Stimulated activated naive CD8-positive, alpha-beta T cell treated with anti-CD3 and anti-CD28 coated beads, Interleukin-15, Interleukin-2, amounts not matched to agents 100 ng/mL and 50 ng/mL, for 24 hours (primary cell): ENCODE results near the gene AOC2.

Experiments used
- H3K27ac Mint-ChIP-seq: one replicate; pipeline ENCODE4 v1.8.0; 2021; ENCODE audit warnings: mild to moderate bottlenecking, mixed read lengths
- H3K27me3 Mint-ChIP-seq: one replicate; pipeline ENCODE4 v1.8.0; 2021; ENCODE audit warnings: mixed read lengths
- H3K36me3 Mint-ChIP-seq: one replicate; pipeline ENCODE4 v1.8.0; 2021; ENCODE audit warnings: low read depth, mixed read lengths
- H3K4me1 Mint-ChIP-seq: one replicate; pipeline ENCODE4 v1.8.0; 2021; ENCODE audit warnings: low read depth, mixed read lengths
- H3K4me3 Mint-ChIP-seq: one replicate; pipeline ENCODE4 v1.8.0; 2021; ENCODE audit warnings: mild to moderate bottlenecking, mixed read lengths
- H3K9me3 Mint-ChIP-seq: one replicate; pipeline ENCODE4 v1.8.0; 2021; ENCODE audit warnings: mixed read lengths

Gene AOC2

DNA sequence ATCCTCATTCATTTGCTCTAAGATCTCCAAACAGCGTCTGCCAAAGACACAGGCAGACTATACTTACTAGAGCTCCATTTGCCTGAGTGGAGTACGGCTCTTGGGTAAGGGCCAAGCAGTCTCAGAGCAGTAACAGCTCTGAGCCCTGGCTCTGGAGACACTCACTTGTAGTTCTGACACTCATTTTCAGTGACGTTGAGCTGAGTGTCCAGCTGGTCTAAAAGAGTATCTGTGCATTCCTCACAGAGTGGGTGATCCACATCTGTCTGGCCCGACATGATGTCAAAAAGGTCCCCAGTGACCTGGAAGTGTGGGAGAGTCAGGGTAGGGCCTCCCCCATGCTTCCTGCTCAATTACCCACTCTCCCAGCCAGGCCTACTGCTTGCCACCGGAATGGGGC is 26.0 kb upstream of the AOC2 start:
- H3K27me3 Mint-ChIP-seq = no peaks in the 10 kb centered on the region
- H3K36me3 Mint-ChIP-seq = peaks cover 68% of the 10 kb centered on the region
- H3K4me1 Mint-ChIP-seq = peaks cover 29% of the 10 kb centered on the region
- H3K4me3 Mint-ChIP-seq = no peak overlapping the region
- no peaks in the 10 kb centered on the region for H3K9me3 Mint-ChIP-seq
- H3K27ac Mint-ChIP-seq = no peak overlapping the region

DNA sequence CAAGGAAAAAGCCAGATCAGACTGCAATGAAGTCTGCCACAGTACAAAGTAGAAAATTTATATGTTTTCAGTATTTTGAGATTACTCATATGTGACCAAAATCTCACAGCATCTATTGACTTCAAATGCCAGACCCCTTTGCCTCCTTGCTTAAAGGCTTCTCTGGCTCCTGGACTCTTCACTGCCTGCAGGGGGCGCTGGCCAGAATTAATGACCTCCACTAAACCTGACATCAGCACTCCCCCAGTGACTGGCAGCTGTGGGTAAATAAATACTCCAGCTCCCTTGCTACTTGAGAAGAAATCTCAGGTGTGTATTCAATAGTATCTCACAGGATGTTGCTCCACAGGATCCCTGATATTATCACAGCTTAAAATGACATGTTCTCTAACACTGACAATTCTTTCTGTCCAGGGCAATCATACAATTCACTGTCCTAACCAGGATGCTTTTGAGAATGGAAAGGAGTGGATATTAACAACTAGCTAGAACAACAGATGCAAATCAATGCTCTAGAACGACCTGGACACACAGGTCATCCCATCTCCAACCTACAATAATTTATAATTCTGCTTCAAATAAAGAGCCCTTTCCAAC is 24.3 kb upstream of the AOC2 start:
- Mint-ChIP-seq H3K36me3 (peaks cover 58% of the 10 kb centered on the region), H3K4me3 (no peak overlapping the region), H3K4me1 (peaks cover 37% of the 10 kb centered on the region), H3K27ac (no peak overlapping the region), H3K9me3 (no peaks in the 10 kb centered on the region), H3K27me3 (no peaks in the 10 kb centered on the region)

DNA sequence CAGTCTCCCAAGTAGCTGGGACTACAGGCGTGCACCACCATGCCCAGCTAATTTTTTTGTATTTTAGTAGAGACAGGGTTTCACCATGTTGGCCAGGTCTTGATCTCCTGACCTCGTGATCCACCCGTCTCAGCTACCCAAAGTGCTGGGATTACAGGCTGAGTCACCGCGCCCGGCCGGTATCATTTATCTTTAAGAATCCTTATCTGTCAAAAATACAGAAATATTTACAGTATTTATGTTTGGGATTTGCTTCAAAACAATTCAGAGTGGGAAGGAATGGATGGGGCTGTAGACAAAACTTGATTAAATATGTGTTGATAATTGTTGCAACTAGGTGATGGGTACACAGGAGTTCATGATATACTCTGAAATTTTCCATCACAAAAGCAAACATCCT is 23.2 kb upstream of the AOC2 start:
- H3K27ac Mint-ChIP-seq = no peak overlapping the region
- peaks cover 46% of the 10 kb centered on the region for H3K36me3 Mint-ChIP-seq

DNA sequence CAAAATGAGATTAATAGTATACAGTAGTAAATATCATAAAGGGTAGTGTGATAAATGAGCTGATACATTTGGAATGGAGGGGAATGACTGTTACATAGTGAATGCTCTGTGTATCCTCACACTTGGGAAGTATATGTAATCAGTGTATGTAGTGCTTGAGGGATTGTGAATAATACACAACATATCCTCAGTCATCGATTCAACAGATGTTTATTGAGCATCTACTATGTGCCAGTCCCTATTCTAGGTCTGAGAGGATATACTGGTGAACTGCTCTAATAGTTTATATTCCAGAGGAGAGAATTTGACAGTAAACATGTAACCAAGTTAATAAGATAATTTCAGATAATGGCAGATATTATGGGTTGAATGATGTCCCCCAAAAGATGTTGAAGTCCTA is 16.9 kb upstream of the AOC2 start:
- H3K4me1 Mint-ChIP-seq = peaks cover 24% of the 10 kb centered on the region
- H3K9me3 Mint-ChIP-seq = no peaks in the 10 kb centered on the region
- H3K27me3 Mint-ChIP-seq = no peaks in the 10 kb centered on the region
- H3K27ac Mint-ChIP-seq = no peak overlapping the region
- peaks cover 4% of the 10 kb centered on the region for H3K36me3 Mint-ChIP-seq
- no peak overlapping the region for H3K4me3 Mint-ChIP-seq

More for the DNA sequence above, 23.2 kb upstream of the AOC2 start:
- no peaks in the 10 kb centered on the region for H3K27me3 Mint-ChIP-seq
- no peak overlapping the region for H3K4me3 Mint-ChIP-seq
- H3K9me3 Mint-ChIP-seq = no peaks in the 10 kb centered on the region
- H3K4me1 Mint-ChIP-seq = peaks cover 37% of the 10 kb centered on the region

DNA sequence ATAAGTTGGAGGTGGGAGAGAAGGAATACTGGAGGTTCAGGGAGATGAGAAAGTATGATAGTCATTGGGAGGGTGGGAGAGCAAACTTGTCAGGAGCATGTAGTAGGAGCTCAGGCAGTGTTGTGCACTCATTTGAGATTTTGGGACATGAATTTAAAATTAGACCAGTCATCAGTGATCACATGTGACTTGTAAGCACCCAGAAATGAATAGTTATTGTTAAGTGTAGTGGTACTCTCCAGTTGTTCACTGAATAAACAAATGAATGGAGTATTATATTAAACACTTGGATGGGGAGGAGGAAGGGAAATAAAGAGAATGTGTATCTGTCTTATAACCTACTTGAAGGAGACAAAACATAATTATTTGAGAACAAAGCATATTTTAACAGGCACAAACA is 13.4 kb upstream of the AOC2 start:
- Mint-ChIP-seq H3K27me3 (no peaks in the 10 kb centered on the region), H3K27ac (peak overlapping the region; percentile 0), H3K36me3 (peaks cover 14% of the 10 kb centered on the region), H3K4me1 (peaks cover 25% of the 10 kb centered on the region), H3K4me3 (no peak overlapping the region), H3K9me3 (no peaks in the 10 kb centered on the region)

DNA sequence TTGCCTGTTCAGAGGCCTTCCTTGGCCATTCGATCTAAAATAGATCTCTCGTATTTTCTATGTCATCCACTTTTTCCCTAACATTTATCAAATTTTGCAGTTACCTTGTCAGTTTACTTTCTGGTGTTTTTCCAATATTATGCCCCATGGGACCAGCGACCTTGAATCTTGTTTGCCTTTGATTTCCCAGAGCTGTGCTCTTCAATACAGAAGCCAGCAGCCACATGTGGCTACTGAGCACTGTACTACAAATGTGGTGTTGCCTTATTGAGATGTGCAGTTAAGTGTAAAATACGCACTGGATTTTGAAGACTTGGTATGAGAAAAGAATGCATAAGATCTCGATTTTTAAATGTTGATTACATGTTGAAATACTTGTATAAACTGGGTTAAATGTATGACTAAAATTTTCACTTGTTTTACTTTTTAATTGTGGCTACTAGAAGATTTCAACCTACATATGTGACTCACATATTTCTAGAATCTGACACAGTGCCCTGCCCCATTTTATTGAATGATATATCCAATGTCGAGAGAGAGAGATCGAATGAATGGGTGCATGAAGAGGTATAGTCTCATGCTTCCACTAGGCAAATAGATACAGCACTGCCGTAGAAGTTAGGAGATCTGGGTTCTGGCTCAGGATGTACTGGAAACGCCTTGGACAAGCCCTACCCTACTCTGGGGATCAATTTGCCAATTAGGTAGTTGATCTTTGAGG is 12.0 kb upstream of the AOC2 start:
- peak overlapping the region; percentile 99 for H3K27ac Mint-ChIP-seq
- no peaks in the 10 kb centered on the region for H3K9me3 Mint-ChIP-seq
- H3K27me3 Mint-ChIP-seq = no peaks in the 10 kb centered on the region
- peak overlapping the region; percentile 97 for H3K4me3 Mint-ChIP-seq
- H3K4me1 Mint-ChIP-seq = peaks cover 30% of the 10 kb centered on the region
- peaks cover 22% of the 10 kb centered on the region for H3K36me3 Mint-ChIP-seq

DNA sequence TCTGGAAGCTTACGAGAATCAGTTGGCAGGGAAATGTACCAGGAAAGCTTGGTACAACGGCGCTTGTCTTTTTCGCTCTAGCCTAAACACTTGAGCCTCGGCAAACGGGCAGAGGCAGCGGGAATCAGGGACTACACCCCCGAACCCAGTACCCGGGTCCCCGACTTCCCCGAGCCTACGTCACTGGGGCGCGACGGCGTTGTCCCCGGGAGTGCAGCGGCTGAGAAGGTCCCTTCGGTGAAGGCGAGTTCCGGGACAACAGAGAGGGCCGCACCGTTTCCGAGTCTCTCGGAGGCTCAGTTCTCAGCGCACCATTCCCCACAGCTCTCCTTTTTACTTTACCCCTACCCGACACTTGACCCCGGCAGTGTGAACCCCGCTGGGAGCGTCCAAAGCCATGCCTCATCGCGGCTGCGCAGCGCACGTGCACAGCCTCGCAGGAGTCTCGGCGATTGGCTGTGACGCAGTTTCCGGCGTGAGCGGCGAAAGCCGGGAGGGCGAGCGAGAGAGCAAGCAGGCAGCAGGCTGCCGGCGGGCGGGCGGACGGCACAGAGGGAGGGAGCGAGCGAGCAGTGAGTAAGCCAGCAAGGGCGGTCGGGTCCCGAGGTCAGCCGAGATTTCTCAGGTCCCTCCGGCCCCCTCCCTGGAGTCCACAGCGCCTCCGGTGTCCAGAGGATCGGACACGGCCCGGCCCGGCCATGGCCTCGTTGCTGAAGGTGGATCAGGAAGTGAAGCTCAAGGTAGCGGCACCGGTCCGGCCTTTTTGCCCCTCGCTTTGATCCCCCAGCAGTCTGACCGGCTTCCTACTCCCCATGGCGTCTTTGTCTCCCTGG is 11.2 kb upstream of the AOC2 start, which contains the start of gene PSME3:
PSME3 (plus strand) TSS at position 464 of the 833 bp plus-strand sequence; CDS start at position 699, 235 bp downstream.
- no peaks in the 10 kb centered on the region for H3K27me3 Mint-ChIP-seq
- no peaks in the 10 kb centered on the region for H3K9me3 Mint-ChIP-seq
- H3K27ac Mint-ChIP-seq = peak within 1 kb of the TSS; percentile 99
- H3K4me3 Mint-ChIP-seq = peak within 1 kb of the TSS; percentile 97
- H3K36me3 Mint-ChIP-seq = peaks cover 30% of the 10 kb centered on the region
- H3K4me1 Mint-ChIP-seq = peaks cover 34% of the 10 kb centered on the region

DNA sequence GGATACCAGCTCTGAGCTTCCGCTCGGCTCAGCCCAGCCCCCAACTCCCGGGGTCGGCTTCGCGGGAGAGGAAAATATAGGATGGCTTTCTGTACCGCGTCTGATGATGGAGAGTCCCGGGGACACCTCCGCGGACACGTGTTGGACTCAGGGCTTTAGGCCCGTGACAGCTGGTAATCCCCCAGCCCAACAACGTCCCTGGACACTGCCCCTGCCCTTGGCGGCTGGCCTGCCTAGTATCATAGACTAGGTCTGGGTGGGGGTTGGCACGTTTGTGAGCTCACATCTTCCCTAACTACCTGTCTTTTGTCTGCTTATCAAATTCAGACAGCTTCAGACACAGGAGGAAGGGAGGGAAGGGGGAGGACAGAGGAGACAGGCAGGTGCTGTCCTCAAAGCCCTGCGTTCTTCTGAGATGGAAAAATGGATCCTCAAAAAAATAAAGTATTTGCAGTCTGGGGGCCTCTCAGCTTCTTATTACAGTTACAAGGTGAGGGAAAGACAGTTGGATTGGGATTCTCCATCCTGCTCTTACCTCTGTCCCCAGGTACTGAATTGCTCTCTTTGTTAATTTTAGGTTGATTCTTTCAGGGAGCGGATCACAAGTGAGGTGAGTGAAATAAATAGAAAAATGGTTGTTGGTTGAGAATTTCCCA is 10.5 kb upstream of the AOC2 start:
- Mint-ChIP-seq H3K27ac (peak overlapping the region; percentile 99), H3K4me1 (peaks cover 34% of the 10 kb centered on the region), H3K36me3 (peaks cover 36% of the 10 kb centered on the region), H3K27me3 (no peaks in the 10 kb centered on the region), H3K4me3 (peak overlapping the region; percentile 97), H3K9me3 (no peaks in the 10 kb centered on the region)

DNA sequence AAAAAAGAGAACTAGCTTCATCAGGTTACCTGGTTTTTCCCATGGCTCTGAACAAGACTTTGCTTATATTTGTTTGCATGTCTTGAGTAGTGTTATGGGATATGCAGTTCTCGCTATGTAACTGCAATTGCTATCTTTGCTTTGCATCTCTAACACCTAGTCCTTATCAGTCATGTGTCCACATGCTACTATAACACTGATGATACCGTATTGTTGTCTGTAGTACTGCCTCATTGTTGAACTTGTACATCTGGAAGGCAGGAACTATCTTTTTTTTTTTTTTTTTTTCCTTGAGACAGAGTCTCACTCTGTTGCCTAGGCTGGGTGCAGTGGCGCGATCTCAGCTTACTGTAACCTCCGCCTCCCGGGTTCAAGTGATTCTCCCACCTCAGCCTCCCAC is 8.6 kb upstream of the AOC2 start:
- no peaks in the 10 kb centered on the region for H3K9me3 Mint-ChIP-seq
- no peaks in the 10 kb centered on the region for H3K27me3 Mint-ChIP-seq
- H3K4me3 Mint-ChIP-seq = no peak overlapping the region
- peaks cover 43% of the 10 kb centered on the region for H3K36me3 Mint-ChIP-seq
- H3K27ac Mint-ChIP-seq = no peak overlapping the region
- H3K4me1 Mint-ChIP-seq = peaks cover 38% of the 10 kb centered on the region

DNA sequence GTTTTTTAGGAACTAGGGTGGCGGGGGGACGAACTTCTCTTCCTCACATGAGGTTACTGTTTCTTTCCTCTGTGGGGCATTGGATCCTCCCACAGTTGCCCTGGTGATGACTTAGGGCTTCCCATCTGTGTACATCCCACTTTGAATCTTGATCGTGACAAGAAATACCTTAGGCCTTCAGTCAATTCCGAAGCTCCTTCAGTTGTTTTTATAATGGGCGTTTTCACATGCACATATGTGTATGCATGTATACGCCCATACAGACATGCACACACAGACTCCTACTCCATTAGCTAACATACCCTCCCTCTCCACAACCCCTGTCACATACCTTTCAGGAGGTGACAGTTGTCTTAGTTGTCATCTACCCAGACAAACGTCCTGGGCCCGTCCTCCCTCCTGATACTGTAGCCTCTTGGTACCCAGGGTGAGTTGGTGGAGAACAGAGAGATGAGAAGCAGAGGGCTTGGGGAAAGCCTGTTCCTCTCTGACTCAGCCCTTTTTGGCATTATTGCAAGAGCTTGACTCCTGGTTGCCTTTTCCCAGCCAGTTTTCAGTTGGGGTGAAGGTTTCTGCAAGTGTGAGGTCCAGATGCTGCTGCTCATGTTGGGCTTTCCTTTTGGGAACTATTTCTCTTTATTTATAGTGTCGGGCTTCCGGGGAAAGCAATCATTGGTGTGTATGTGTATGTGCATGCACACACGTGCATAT is 2.2 kb upstream of the AOC2 start:
- Mint-ChIP-seq H3K36me3 (peaks cover 68% of the 10 kb centered on the region), H3K9me3 (no peaks in the 10 kb centered on the region), H3K27me3 (no peaks in the 10 kb centered on the region), H3K4me1 (peaks cover 32% of the 10 kb centered on the region), H3K4me3 (no peak overlapping the region), H3K27ac (no peak overlapping the region)

DNA sequence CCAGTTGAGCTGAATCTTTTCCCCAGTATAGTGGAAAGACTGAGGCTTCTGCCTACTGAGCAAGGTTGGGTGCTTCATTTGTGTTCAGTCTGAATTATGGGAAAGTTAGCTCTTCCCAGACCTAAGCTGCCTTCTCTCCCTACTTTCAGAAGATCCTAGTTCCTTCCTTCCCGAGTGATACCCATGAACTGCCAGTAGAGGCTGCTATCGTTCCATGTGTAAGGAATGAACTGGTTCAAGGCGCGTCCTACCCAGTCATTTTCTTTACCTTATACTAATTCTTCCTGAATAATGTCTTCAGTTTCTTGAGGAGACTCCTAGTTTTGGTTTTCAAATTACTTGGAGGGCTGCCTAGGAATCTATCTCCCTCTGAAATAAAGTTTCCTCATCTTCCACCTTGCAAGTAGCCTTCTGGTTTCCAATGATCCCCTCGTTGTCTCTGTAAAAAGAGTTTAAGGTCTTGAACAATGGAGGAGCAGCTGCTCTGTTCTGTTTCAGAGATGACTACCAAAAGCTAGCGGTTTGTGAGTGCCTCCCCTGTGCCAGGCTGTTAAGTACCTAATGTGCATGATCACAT is 934 bp upstream of the AOC2 start:
- H3K4me3 Mint-ChIP-seq = no peak overlapping the region
- peaks cover 57% of the 10 kb centered on the region for H3K36me3 Mint-ChIP-seq
- no peaks in the 10 kb centered on the region for H3K9me3 Mint-ChIP-seq
- H3K27ac Mint-ChIP-seq = no peak overlapping the region
- no peaks in the 10 kb centered on the region for H3K27me3 Mint-ChIP-seq
- peaks cover 29% of the 10 kb centered on the region for H3K4me1 Mint-ChIP-seq

DNA sequence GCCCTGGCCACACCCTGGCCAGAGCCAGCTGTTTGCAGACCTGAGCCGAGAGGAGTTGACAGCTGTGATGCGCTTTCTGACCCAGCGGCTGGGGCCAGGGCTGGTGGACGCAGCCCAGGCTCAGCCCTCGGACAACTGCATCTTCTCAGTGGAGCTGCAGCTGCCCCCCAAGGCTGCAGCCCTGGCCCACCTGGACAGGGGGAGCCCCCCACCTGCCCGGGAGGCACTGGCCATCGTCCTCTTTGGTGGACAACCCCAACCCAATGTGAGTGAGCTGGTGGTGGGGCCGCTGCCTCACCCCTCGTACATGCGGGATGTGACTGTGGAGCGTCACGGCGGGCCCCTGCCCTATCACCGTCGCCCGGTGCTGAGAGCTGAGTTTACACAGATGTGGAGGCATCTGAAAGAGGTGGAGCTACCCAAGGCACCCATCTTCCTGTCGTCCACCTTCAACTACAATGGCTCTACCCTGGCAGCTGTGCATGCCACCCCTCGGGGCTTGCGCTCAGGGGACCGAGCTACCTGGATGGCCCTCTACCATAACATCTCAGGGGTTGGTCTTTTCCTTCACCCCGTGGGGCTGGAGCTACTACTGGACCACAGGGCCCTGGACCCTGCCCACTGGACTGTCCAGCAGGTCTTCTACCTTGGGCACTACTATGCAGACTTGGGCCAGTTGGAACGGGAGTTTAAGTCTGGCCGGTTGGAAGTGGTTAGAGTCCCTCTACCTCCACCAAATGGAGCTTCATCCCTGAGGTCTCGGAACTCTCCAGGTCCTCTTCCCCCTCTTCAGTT is 578 bp downstream of the AOC2 start:
- Mint-ChIP-seq H3K27me3 (no peaks in the 10 kb centered on the region), H3K36me3 (peaks cover 44% of the 10 kb centered on the region), H3K27ac (no peak overlapping the region), H3K9me3 (no peaks in the 10 kb centered on the region), H3K4me3 (no peak overlapping the region), H3K4me1 (peaks cover 28% of the 10 kb centered on the region)

DNA sequence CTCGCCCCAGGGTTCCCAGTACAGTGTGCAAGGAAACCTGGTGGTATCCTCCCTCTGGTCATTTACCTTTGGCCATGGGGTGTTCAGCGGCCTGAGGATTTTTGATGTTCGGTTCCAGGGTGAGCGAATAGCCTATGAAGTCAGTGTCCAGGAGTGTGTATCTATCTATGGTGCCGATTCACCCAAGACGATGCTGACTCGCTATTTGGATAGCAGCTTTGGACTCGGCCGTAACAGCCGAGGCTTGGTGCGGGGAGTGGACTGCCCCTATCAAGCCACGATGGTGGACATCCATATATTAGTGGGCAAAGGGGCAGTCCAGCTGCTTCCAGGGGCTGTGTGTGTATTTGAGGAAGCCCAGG is 1.2 kb downstream of the AOC2 start:
- H3K36me3 Mint-ChIP-seq = peaks cover 44% of the 10 kb centered on the region
- peaks cover 31% of the 10 kb centered on the region for H3K4me1 Mint-ChIP-seq
- H3K27ac Mint-ChIP-seq = peak overlapping the region; percentile 88
- no peaks in the 10 kb centered on the region for H3K27me3 Mint-ChIP-seq
- H3K9me3 Mint-ChIP-seq = no peaks in the 10 kb centered on the region
- no peak overlapping the region for H3K4me3 Mint-ChIP-seq
